ENCODE data around the gene NKAIN2.

Gene NKAIN2

GRCh38 chr6:124040655-124041054, 237.0 kb downstream of the NKAIN2 start:
- DNase-seq: no peak

GRCh38 chr6:124052120-124052519, 248.5 kb downstream of the NKAIN2 start:
- no peak for DNase-seq

GRCh38 chr6:124053315-124053714, 249.7 kb downstream of the NKAIN2 start:
- DNase-seq: no peak

GRCh38 chr6:124054034-124054433, 250.4 kb downstream of the NKAIN2 start:
- no peak for DNase-seq

GRCh38 chr6:124055395-124055794, 251.7 kb downstream of the NKAIN2 start:
- no peak for DNase-seq

- no peak for DNase-seq
These were observed 252.3 kb downstream of the NKAIN2 start for GRCh38 chr6:124055963-124056362.

GRCh38 chr6:124056407-124057334, 253.0 kb downstream of the NKAIN2 start:
- DNase-seq: no peak

GRCh38 chr6:124057461-124057860, 253.8 kb downstream of the NKAIN2 start:
- no peak for DNase-seq

- DNase-seq: no peak
These were observed 260.9 kb downstream of the NKAIN2 start for GRCh38 chr6:124064317-124065113.

- DNase-seq: no peak
These were observed 262.6 kb downstream of the NKAIN2 start for GRCh38 chr6:124066269-124066668.

GRCh38 chr6:124066946-124067552, 263.4 kb downstream of the NKAIN2 start:
- DNase-seq: no peak

- no peak for DNase-seq
These were observed 265.7 kb downstream of the NKAIN2 start for GRCh38 chr6:124069230-124069950.

GRCh38 chr6:124073021-124073420, 269.4 kb downstream of the NKAIN2 start:
- DNase-seq: no peak

GRCh38 chr6:124073820-124074587, 270.3 kb downstream of the NKAIN2 start:
- no peak for DNase-seq

- DNase-seq: no peak
These were observed 270.9 kb downstream of the NKAIN2 start for GRCh38 chr6:124074606-124075005.

GRCh38 chr6:124076336-124077048, 272.8 kb downstream of the NKAIN2 start:
- DNase-seq: no peak

GRCh38 chr6:124078169-124078568, 274.5 kb downstream of the NKAIN2 start:
- no peak for DNase-seq

GRCh38 chr6:124080483-124080882, 276.8 kb downstream of the NKAIN2 start:
- DNase-seq: no peak

- DNase-seq: no peak
These were observed 286.8 kb downstream of the NKAIN2 start for GRCh38 chr6:124090491-124090890.

- DNase-seq: no peak
These were observed 295.9 kb downstream of the NKAIN2 start for GRCh38 chr6:124099520-124099919.

GRCh38 chr6:124110514-124110913, 306.8 kb downstream of the NKAIN2 start:
- DNase-seq: no peak

Data from cortex of kidney (tissue), 1 donor.